Smooth muscle cell (in vitro differentiated cells): ENCODE results near the gene SLC44A3. TPM values are rescaled to one million over a fixed set of nuclear protein-coding genes. Genes with fewer than 3 reads are reported as not detected.
"Not testable (repeated sequence)": the region's sequence is repeated elsewhere in the genome, so short reads cannot be mapped to it uniquely, and the experiment has no call there.

Experiments
- DNase-seq: peaks from one replicate; lab custom pipeline; 2025; ENCODE audit not compliant: unreplicated experiment; lab: John Stamatoyannopoulos, UW
- H2AFZ ChIP-seq: fragments of 200-600 bp; sonication (generic); 2 replicates; pipeline ENCODE4 v1.6.0; 2016; ENCODE audit warnings: antibody characterized with exemption, low read depth, mild to moderate bottlenecking
- H3F3A ChIP-seq: fragments of 200-600 bp; sonication (generic); 2 replicates; pipeline ENCODE4 v1.6.0; 2017; ENCODE audit warnings: antibody characterized with exemption, low read depth
- H3K27ac ChIP-seq: fragments of 200-600 bp; sonication (generic); 2 replicates; pipeline ENCODE4 v1.5.1; 2016; ENCODE audit warnings: low read depth, mild to moderate bottlenecking
- H3K27me3 ChIP-seq: fragments of 200-600 bp; sonication (generic); 2 replicates; pipeline ENCODE4 v1.6.1; 2016; ENCODE audit warnings: low read depth, mild to moderate bottlenecking
- H3K36me3 ChIP-seq: fragments of 200-600 bp; sonication (generic); 2 replicates; pipeline ENCODE4 v1.5.1; 2016; ENCODE audit warnings: low read depth
- H3K4me1 ChIP-seq: fragments of 200-600 bp; sonication (generic); 2 replicates; pipeline ENCODE4 v1.5.1; 2016; ENCODE audit warnings: low read depth
- H3K4me2 ChIP-seq: fragments of 200-600 bp; sonication (generic); 2 replicates; pipeline ENCODE4 v1.6.0; 2016; ENCODE audit warnings: mild to moderate bottlenecking
- H3K4me3 ChIP-seq: fragments of 200-600 bp; sonication (generic); 2 replicates; pipeline ENCODE4 v1.5.1; 2016; ENCODE audit warnings: mild to moderate bottlenecking
- H3K79me2 ChIP-seq: fragments of 200-600 bp; sonication (generic); 2 replicates; pipeline ENCODE4 v1.6.0; 2016; ENCODE audit warnings: low read depth, mild to moderate bottlenecking
- H3K9ac ChIP-seq: fragments of 200-600 bp; sonication (generic); 2 replicates; pipeline ENCODE4 v1.6.0; 2016; ENCODE audit warnings: low read depth
- H3K9me3 ChIP-seq: fragments of 200-600 bp; sonication (generic); replicated peaks from 2 replicates; pipeline ENCODE4 v1.5.1; 2016; ENCODE audit warnings: low read depth
- H4K20me1 ChIP-seq: fragments of 200-600 bp; sonication (generic); 2 replicates; pipeline ENCODE4 v1.6.0; 2016; ENCODE audit warnings: low read depth
- CTCF ChIP-seq: fragments of 200-600 bp; sonication (generic); IDR thresholded peaks from 2 replicates; pipeline ENCODE4 v1.5.1; 2017; ENCODE audit warnings: borderline replicate concordance, mild to moderate bottlenecking, antibody characterized with exemption; ENCODE audit not compliant: insufficient read depth, poor library complexity, severe bottlenecking
- WGBS: methylation state at CpG from one replicate; pipeline ENCODE4 v1.1.7; 2016; ENCODE audit warnings: low lambda C conversion rate; 5-methylcytosine and 5-hydroxymethylcytosine counted together
- polyA plus RNA-seq: library from polyadenylated mRNA; unstranded; fragments of >200 nt; fragmentation: Nextera tagmentation; extraction: Ambion mirVana; gene quantifications from 2 replicates; pipeline ENCODE4 v1.2.1, GENCODE V29; 2016
- total RNA-seq: library from RNA; depleted of rRNA; stranded (reverse); fragments of >200 nt; gene quantifications from 2 replicates; pipeline ENCODE4 v1.2.3, GENCODE V29; 2014

Gene SLC44A3
- total and polyA plus RNA-seq, 2 experiments from 2014 or later: 3.2 to 10.0 TPM

- H3K4me2 ChIP-seq: peak overlapping the region; percentile 31
- no peaks in the 10 kb centered on the region for H3K79me2 ChIP-seq
- H3K9ac ChIP-seq: no peak overlapping the region
- H3K27ac ChIP-seq: peak overlapping the region; percentile 8
- no peaks in the 10 kb centered on the region for H3K27me3 ChIP-seq
- H3K9me3 ChIP-seq: no peaks in the 10 kb centered on the region
- H3K4me1 ChIP-seq: peaks cover 25% of the 10 kb centered on the region
- DNase-seq: no peak
- H3K4me3 ChIP-seq: no peak overlapping the region
- H4K20me1 ChIP-seq: no peaks in the 10 kb centered on the region
- TF ChIP-seq CTCF: no peak
- no peaks in the 10 kb centered on the region for H3K36me3 ChIP-seq
- WGBS: 36% methylated on average over 5 of the region's 5 CpGs
- peaks cover 9% of the 10 kb centered on the region for H3F3A ChIP-seq
- no peak overlapping the region for H2AFZ ChIP-seq
Observed at GRCh38 chr1:94936861-94937620, 116.9 kb downstream of the SLC44A3 start.

DNA sequence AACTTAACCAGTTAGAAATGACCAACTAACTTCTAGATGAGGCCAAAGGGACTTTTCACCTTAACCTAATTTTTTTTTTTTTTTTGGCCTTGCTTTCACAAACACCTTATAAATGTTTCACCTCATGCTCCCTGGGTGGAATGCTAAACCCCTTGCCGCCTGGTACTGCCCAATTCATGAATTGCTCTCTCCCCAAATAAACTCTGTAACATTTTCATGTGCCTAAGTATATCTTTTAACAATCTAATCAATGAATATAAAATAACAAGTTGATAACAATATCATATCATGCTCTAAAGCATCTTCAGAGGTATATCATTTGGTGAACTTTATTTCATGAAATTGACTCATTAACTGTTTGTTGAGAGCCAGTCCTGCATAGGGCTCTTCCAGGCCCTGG is 117.7 kb downstream of the SLC44A3 start:
- Histone ChIP-seq H3K36me3 (no peaks in the 10 kb centered on the region), H3F3A (peaks cover 9% of the 10 kb centered on the region), H3K27ac (no peak overlapping the region), H3K4me3 (no peak overlapping the region), H3K9ac (no peak overlapping the region), H3K4me2 (no peak overlapping the region), H3K9me3 (no peaks in the 10 kb centered on the region), H3K27me3 (no peaks in the 10 kb centered on the region), H2AFZ (no peak overlapping the region), H3K79me2 (no peaks in the 10 kb centered on the region), H4K20me1 (no peaks in the 10 kb centered on the region), H3K4me1 (peaks cover 25% of the 10 kb centered on the region)
- no peak for TF ChIP-seq CTCF
- no peak for DNase-seq
- 93% methylated on average over 1 of the region's 1 CpG for WGBS

DNA sequence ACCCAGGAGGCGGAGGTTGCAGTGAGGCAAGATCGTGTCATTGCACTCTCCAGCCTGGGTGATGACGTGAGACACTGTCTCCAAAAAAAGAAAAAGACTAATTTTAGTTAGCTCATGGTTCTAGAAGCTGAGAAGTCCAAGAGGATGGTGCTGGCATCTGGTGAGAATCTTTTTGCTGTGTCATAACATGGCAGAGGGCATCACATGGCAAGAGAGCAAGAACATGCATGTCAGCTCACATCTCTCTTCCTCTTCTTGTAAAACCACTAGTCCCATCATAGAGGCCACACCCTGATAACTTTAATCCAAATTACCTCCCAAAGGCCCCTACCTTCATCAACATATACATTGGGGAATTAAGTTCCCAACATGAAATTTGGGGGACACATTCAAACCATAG is 120.6 kb downstream of the SLC44A3 start:
- no peak for TF ChIP-seq CTCF
- Histone ChIP-seq H3K4me1 (peaks cover 19% of the 10 kb centered on the region), H3K27me3 (no peaks in the 10 kb centered on the region), H3K9me3 (no peaks in the 10 kb centered on the region), H3K9ac (no peak overlapping the region), H3K4me3 (no peak overlapping the region), H3K4me2 (no peak overlapping the region), H2AFZ (no peak overlapping the region), H3K27ac (no peak overlapping the region), H4K20me1 (no peaks in the 10 kb centered on the region), H3F3A (no peaks in the 10 kb centered on the region), H3K36me3 (no peaks in the 10 kb centered on the region), H3K79me2 (no peaks in the 10 kb centered on the region)
- WGBS: 98% methylated on average over 3 of the region's 3 CpGs
- DNase-seq: no peak

GRCh38 chr1:94941480-94941879 is 121.3 kb downstream of the SLC44A3 start:
- H4K20me1 ChIP-seq, H3K4me3 ChIP-seq, H3K36me3 ChIP-seq, H3K27me3 ChIP-seq, H3K27ac ChIP-seq, DNase-seq, H3K4me2 ChIP-seq, H3K9me3 ChIP-seq, H2AFZ ChIP-seq, H3K9ac ChIP-seq, H3F3A ChIP-seq, H3K79me2 ChIP-seq: not testable (repeated sequence)
- H3K4me1 ChIP-seq: peaks cover 16% of the 10 kb centered on the region
- 100% methylated on average over 1 of the region's 1 CpG for WGBS
